Caco-2 (cell line): ENCODE data around the gene NR6A1. TPM values are rescaled to one million over a fixed set of nuclear protein-coding genes. Genes with fewer than 3 reads are reported as not detected.

Source experiments
- BruUV-seq: library from RNA; stranded (reverse); fragments of 400-500 nt; replicated peaks from 2 replicates; lab custom pipeline; 2021; lab: Mats Ljungman, UMichigan
- CTCF ChIA-PET: fragments of 300-600 bp; sonication (Branson Sonifier 250); formaldehyde crosslinking; loops from one replicate; lab custom pipeline; 2022; ENCODE audit warnings: antibody characterized with exemption; lab: Charles Lee
- POLR2A ChIA-PET: fragments of 300-600 bp; sonication (Branson Sonifier 250); formaldehyde crosslinking; loops from one replicate; lab custom pipeline; 2022; ENCODE audit warnings: antibody characterized with exemption; lab: Charles Lee
- DNase-seq, 2 experiments: peaks; one replicate each; pipeline versions ENCODE4 v3.0.0 to v3.0.0-alpha.2; 2020 to 2022
- H3K27me3 ChIP-seq: replicated peaks from 2 replicates; pipeline ENCODE4 v1.6.0; 2011; ENCODE audit warnings: low read length; ENCODE audit not compliant: control insufficient read depth, insufficient read depth
- H3K36me3 ChIP-seq: 2 replicates; pipeline ENCODE4 v1.5.1; 2011; ENCODE audit warnings: low read length; ENCODE audit not compliant: control insufficient read depth, insufficient read depth
- H3K4me1 ChIP-seq: fragments of 250-450 bp; sonication (Bioruptor Pico); 2 replicates; pipeline ENCODE4 v1.5.1; 2020; ENCODE audit warnings: mild to moderate bottlenecking
- H3K4me3 ChIP-seq: 2 replicates; pipeline ENCODE4 v1.5.1; 2011; ENCODE audit warnings: low read depth, mild to moderate bottlenecking, control low read depth, low read length
- H3K9me3 ChIP-seq: fragments of 250-450 bp; sonication (Bioruptor Pico); 2 replicates; pipeline ENCODE4 v1.5.1; 2020; ENCODE audit warnings: mild to moderate bottlenecking, moderate library complexity
- H3K27ac Mint-ChIP-seq: one replicate; pipeline ENCODE4 v1.8.0; 2022; ENCODE audit warnings: mixed read lengths; ENCODE audit not compliant: unreplicated experiment
- H3K27me3 Mint-ChIP-seq: one replicate; pipeline ENCODE4 v1.8.0; 2022; ENCODE audit warnings: mixed read lengths; ENCODE audit not compliant: insufficient read depth, unreplicated experiment
- H3K36me3 Mint-ChIP-seq: one replicate; pipeline ENCODE4 v1.8.0; 2022; ENCODE audit warnings: mild to moderate bottlenecking, mixed read lengths; ENCODE audit not compliant: insufficient read depth, unreplicated experiment
- H3K4me1 Mint-ChIP-seq: one replicate; pipeline ENCODE4 v1.8.0; 2022; ENCODE audit warnings: low read depth, mixed read lengths; ENCODE audit not compliant: unreplicated experiment
- H3K4me3 Mint-ChIP-seq: one replicate; pipeline ENCODE4 v1.8.0; 2022; ENCODE audit warnings: mild to moderate bottlenecking, moderate library complexity, mixed read lengths; ENCODE audit not compliant: unreplicated experiment
- H3K9me3 Mint-ChIP-seq: one replicate; pipeline ENCODE4 v1.8.0; 2022; ENCODE audit warnings: mixed read lengths; ENCODE audit not compliant: unreplicated experiment
- intact Hi-C: fragments of 100-400 bp; cut with micrococcal nuclease; formaldehyde crosslinking; loops from one replicate; pipeline ENCODE4 v1.10.0; 2022; ENCODE audit not compliant: unreplicated experiment
- total RNA-seq: library from RNA; stranded (reverse); gene quantifications from 2 replicates; pipeline ENCODE4 v1.2.3, GENCODE V29; 2022
- TF ChIP-seq, protein P1 (sequence below), 2 experiments: fragments of 200-600 bp in 1 of 2; IDR thresholded peaks; 1 replicate in 1 of 2; 2 replicates in 1 of 2; pipeline versions ENCODE4 v1.5.1 to v1.8.0; 2011 to 2022; ENCODE audit warnings: antibody characterized with exemption in 1 of 2, control low read depth in 1 of 2, inconsistent platforms in 1 of 2, low read depth in 1 of 2, low read length in 1 of 2, mild to moderate bottlenecking in 1 of 2, moderate library complexity in 1 of 2; ENCODE audit not compliant: insufficient read depth in 1 of 2, severe bottlenecking in 1 of 2, unreplicated experiment in 1 of 2

Gene NR6A1
- total RNA-seq, 1 experiment from 2014 or later, result 33.6 TPM

GRCh38 chr9:124684169-124684568, 86.9 kb downstream of the NR6A1 start:
- H3K36me3 ChIP-seq, result no peaks in the 10 kb centered on the region; the same call in 1 of the 2 replicates
- ChIA-PET CTCF (no interaction called here), POLR2A (no interaction called here)
- H3K4me3 ChIP-seq, result no peak overlapping the region
- H3K9me3 Mint-ChIP-seq, result no peaks in the 10 kb centered on the region
- H3K4me3 Mint-ChIP-seq, result no peak overlapping the region
- H3K27ac Mint-ChIP-seq, result no peak overlapping the region
- BruUV-seq, result no TSS peak
- H3K27me3 ChIP-seq, result no peaks in the 10 kb centered on the region
- H3K9me3 ChIP-seq, result no peaks in the 10 kb centered on the region
- no peaks in the 10 kb centered on the region for H3K4me1 ChIP-seq
- intact Hi-C loops, result no loop called here
- H3K36me3 Mint-ChIP-seq, result no peaks in the 10 kb centered on the region
- no peaks in the 10 kb centered on the region for H3K27me3 Mint-ChIP-seq
- no peak for DNase-seq
- no peaks in the 10 kb centered on the region for H3K4me1 Mint-ChIP-seq
- TF ChIP-seq, protein P1, sequence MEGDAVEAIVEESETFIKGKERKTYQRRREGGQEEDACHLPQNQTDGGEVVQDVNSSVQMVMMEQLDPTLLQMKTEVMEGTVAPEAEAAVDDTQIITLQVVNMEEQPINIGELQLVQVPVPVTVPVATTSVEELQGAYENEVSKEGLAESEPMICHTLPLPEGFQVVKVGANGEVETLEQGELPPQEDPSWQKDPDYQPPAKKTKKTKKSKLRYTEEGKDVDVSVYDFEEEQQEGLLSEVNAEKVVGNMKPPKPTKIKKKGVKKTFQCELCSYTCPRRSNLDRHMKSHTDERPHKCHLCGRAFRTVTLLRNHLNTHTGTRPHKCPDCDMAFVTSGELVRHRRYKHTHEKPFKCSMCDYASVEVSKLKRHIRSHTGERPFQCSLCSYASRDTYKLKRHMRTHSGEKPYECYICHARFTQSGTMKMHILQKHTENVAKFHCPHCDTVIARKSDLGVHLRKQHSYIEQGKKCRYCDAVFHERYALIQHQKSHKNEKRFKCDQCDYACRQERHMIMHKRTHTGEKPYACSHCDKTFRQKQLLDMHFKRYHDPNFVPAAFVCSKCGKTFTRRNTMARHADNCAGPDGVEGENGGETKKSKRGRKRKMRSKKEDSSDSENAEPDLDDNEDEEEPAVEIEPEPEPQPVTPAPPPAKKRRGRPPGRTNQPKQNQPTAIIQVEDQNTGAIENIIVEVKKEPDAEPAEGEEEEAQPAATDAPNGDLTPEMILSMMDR (IDR thresholded peaks at IDR 0.05; ENCODE audit: insufficient read depth in 1 of 2, low read depth in 1 of 2, low read length in 1 of 2, severe bottlenecking in 1 of 2, unreplicated experiment in 1 of 2), result no peak

DNA sequence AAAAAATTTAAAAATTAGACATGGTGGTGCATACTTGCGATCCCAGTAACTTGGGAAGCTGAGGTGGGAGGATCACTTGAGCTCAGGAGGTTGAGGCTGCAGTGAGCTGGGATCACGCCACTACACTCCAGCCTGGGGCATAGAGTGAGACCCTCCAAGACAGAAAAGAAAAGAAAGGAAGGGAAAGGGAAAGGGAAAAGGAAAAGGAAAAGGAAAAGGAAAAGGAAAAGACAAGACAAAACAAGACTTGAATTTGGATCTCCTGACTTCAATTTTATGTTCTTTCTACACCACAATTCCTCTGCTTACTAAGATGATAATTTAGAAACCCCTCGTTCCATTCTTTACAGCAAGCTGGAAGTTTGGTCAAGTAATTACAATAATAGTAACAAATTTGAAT, 88.1 kb downstream of the NR6A1 start:
- H3K36me3 Mint-ChIP-seq, result no peaks in the 10 kb centered on the region
- CTCF ChIA-PET, result interaction anchor here (0.6 kb wide), 1 partner anchor 28 kb away, joined by 3 read pairs; no protein-coding TSS in a partner anchor
- H3K4me3 Mint-ChIP-seq, result no peak overlapping the region
- no peaks in the 10 kb centered on the region for H3K9me3 Mint-ChIP-seq
- BruUV-seq, result no TSS peak
- no peak overlapping the region for H3K27ac Mint-ChIP-seq
- TF ChIP-seq, protein P1 (IDR thresholded peaks at IDR 0.05; ENCODE audit: insufficient read depth in 1 of 2, low read depth in 1 of 2, low read length in 1 of 2, severe bottlenecking in 1 of 2, unreplicated experiment in 1 of 2), result no peak
- no peaks in the 10 kb centered on the region for H3K4me1 Mint-ChIP-seq
- intact Hi-C loops, result no loop called here
- POLR2A ChIA-PET, result no interaction called here
- no peaks in the 10 kb centered on the region for H3K27me3 ChIP-seq
- H3K9me3 ChIP-seq, result no peaks in the 10 kb centered on the region
- DNase-seq, result no peak
- no peaks in the 10 kb centered on the region for H3K4me1 ChIP-seq
- H3K27me3 Mint-ChIP-seq, result no peaks in the 10 kb centered on the region
- no peak overlapping the region for H3K4me3 ChIP-seq
- H3K36me3 ChIP-seq, result no peaks in the 10 kb centered on the region

- no peaks in the 10 kb centered on the region for H3K27me3 ChIP-seq
- no peak overlapping the region for H3K4me3 ChIP-seq
- Mint-ChIP-seq H3K4me3 (no peak overlapping the region), H3K27me3 (no peaks in the 10 kb centered on the region), H3K27ac (no peak overlapping the region), H3K4me1 (no peaks in the 10 kb centered on the region), H3K36me3 (no peaks in the 10 kb centered on the region), H3K9me3 (no peaks in the 10 kb centered on the region)
- BruUV-seq, result no TSS peak
- CTCF ChIA-PET, result interaction anchor here (0.6 kb wide), 1 partner anchor 31 kb away, joined by 4 read pairs; no protein-coding TSS in a partner anchor
- intact Hi-C loops, result no loop called here
- DNase-seq, result no peak
- H3K4me1 ChIP-seq, result peaks cover 3% of the 10 kb centered on the region; the same call in 1 of the 2 replicates
- TF ChIP-seq, protein P1 (IDR thresholded peaks at IDR 0.05; ENCODE audit: insufficient read depth in 1 of 2, low read depth in 1 of 2, low read length in 1 of 2, severe bottlenecking in 1 of 2, unreplicated experiment in 1 of 2), result no peak
- POLR2A ChIA-PET, result no interaction called here
- no peaks in the 10 kb centered on the region for H3K36me3 ChIP-seq
- no peaks in the 10 kb centered on the region for H3K9me3 ChIP-seq
Measured at GRCh38 chr9:124680714-124681390, 90.3 kb downstream of the NR6A1 start.
